PFSK-1 (cell line): ENCODE results near the gene ADAMTS9.

Source experiments
- FOXP2 ChIP-seq: optimal IDR thresholded peaks from 2 replicates; pipeline ENCODE3; 2011; ENCODE audit warnings: borderline replicate concordance, control low read depth, inconsistent platforms; ENCODE audit not compliant: insufficient read depth; ENCODE audit errors: extremely low read length, extremely low read depth
- POLR2AphosphoS5 ChIP-seq: IDR thresholded peaks from 2 replicates; pipeline ENCODE4 v1.6.1; 2012; ENCODE audit warnings: low read depth, mild to moderate bottlenecking, control low read depth, low read length, moderate library complexity
- SIN3A ChIP-seq: IDR thresholded peaks from 2 replicates; pipeline ENCODE4 v1.6.1; 2012; ENCODE audit warnings: mild to moderate bottlenecking, low read length, moderate library complexity, borderline replicate concordance; ENCODE audit not compliant: insufficient read depth
- TAF1 ChIP-seq: IDR thresholded peaks from 2 replicates; pipeline ENCODE4 v1.6.1; 2012; ENCODE audit warnings: low read length, control low read depth, borderline replicate concordance; ENCODE audit not compliant: insufficient read depth

- no peak for TF ChIP-seq SIN3A
- TF ChIP-seq FOXP2: no peak
- TF ChIP-seq POLR2AphosphoS5: no peak
- TF ChIP-seq TAF1: no peak
These were observed 20.7 kb upstream of the ADAMTS9 start for GRCh38 chr3:64708456-64708855.
